SK-N-MC (cell line): ENCODE measurements around the gene GAREM2.

Experiments used
- DNase-seq: peaks from one replicate; pipeline ENCODE4 v3.0.0-alpha.2; 2011; ENCODE audit warnings: low read depth, low spot score
- H3K27ac ChIP-seq: fragments of 200-600 bp; sonication (generic); 2 replicates; pipeline ENCODE4 v1.5.1; 2016; ENCODE audit warnings: mixed run types
- H3K36me3 ChIP-seq: fragments of 200-600 bp; sonication (generic); 2 replicates; pipeline ENCODE4 v1.6.1; 2017; ENCODE audit warnings: antibody characterized with exemption, low read length, mixed read lengths; ENCODE audit not compliant: insufficient read depth
- H3K4me3 ChIP-seq: fragments of 200-600 bp; sonication (generic); 2 replicates; pipeline ENCODE4 v1.5.1; 2016
- H3K9ac ChIP-seq: fragments of 200-600 bp; sonication (generic); 2 replicates; pipeline ENCODE4 v1.8.0; 2017; ENCODE audit warnings: mixed run types, mixed read lengths; ENCODE audit not compliant: insufficient read length
- H3K9me3 ChIP-seq: fragments of 200-600 bp; sonication (generic); 2 replicates; pipeline ENCODE4 v1.6.1; 2017; ENCODE audit warnings: low read depth, mild to moderate bottlenecking, antibody characterized with exemption, low read length, moderate library complexity, mixed read lengths
- EZH2 ChIP-seq: fragments of 200-600 bp; sonication (generic); IDR thresholded peaks from one replicate; pipeline ENCODE4 v1.6.1; 2017; ENCODE audit warnings: antibody characterized with exemption
- FOXP2 ChIP-seq: optimal IDR thresholded peaks from 2 replicates; pipeline ENCODE3; 2011; ENCODE audit warnings: mild to moderate bottlenecking, moderate library complexity; ENCODE audit not compliant: insufficient read depth; ENCODE audit errors: extremely low read length, control extremely low read depth
- POLR2AphosphoS5 ChIP-seq: IDR thresholded peaks from 2 replicates; pipeline ENCODE4 v1.6.1; 2012; ENCODE audit warnings: mild to moderate bottlenecking, low read depth, low read length, borderline replicate concordance

GAREM2 gene

DNA sequence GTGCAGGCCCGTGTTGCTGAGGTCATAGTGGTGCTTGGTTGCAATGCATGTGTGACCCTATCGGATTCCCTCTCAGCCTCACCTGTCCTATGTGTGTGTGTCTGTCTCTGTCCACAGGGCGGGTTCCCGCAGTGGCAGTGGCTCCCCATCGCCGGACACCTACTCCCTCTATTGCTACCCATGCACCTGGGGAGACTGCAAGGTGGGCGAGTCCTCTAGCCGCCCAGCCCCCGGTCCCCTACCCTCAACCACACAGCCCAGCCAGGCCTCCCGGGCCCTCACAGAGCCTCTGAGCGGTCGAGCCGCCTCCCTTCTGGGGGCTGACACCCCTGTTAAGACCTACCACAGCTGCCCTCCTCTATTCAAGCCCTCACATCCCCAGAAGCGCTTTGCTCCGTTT, 14.2 kb downstream of the GAREM2 start:
- Histone ChIP-seq H3K9me3 (no peaks in the 10 kb centered on the region), H3K9ac (no peak overlapping the region), H3K36me3 (peaks cover 17% of the 10 kb centered on the region), H3K27ac (no peak overlapping the region), H3K4me3 (no peak overlapping the region)
- no peak for TF ChIP-seq FOXP2
- TF ChIP-seq EZH2: no peak
- no peak for TF ChIP-seq POLR2AphosphoS5
- DNase-seq: no peak

DNA sequence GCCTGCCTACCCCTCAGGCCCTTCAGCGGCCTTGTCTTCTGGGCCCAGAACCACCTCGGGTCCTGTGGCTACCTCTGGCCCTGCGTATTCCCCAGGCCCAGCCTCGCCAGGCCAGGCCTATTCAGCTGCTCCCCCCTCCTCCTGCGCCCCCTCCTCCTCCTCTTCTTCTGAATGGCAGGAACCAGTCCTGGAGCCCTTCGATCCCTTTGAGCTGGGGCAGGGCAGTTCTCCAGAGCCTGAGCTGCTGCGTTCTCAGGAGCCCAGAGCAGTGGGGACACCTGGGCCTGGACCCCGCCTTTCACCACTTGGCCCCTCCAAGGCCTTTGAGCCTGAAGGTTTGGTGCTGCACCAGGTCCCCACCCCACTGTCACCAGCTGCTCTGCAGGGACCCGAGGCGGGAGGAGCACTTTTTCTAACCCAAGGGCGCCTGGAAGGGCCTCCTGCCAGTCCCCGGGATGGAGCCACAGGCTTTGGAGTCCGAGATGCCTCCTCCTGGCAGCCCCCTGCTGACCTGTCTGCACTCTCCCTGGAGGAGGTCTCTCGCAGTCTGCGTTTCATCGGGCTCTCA, 14.7 kb downstream of the GAREM2 start:
- Histone ChIP-seq H3K9me3 (no peaks in the 10 kb centered on the region), H3K27ac (no peak overlapping the region), H3K36me3 (peaks cover 18% of the 10 kb centered on the region), H3K9ac (no peak overlapping the region), H3K4me3 (no peak overlapping the region)
- no peak for TF ChIP-seq EZH2
- TF ChIP-seq POLR2AphosphoS5: no peak
- no peak for DNase-seq

- DNase-seq: no peak
- Histone ChIP-seq H3K9me3 (no peaks in the 10 kb centered on the region), H3K4me3 (no peak overlapping the region), H3K9ac (no peak overlapping the region), H3K36me3 (peaks cover 29% of the 10 kb centered on the region), H3K27ac (no peak overlapping the region)
- TF ChIP-seq EZH2 (no peak), POLR2AphosphoS5 (no peak), FOXP2 (no peak)
Measured at GRCh38 chr2:26189123-26189522, 16.2 kb downstream of the GAREM2 start.

GRCh38 chr2:26189751-26190150, 16.9 kb downstream of the GAREM2 start:
- peaks cover 35% of the 10 kb centered on the region for H3K36me3 ChIP-seq
- no peak overlapping the region for H3K4me3 ChIP-seq
- DNase-seq: no peak
- H3K27ac ChIP-seq: no peak overlapping the region
- H3K9me3 ChIP-seq: no peaks in the 10 kb centered on the region
- TF ChIP-seq FOXP2 (no peak), POLR2AphosphoS5 (0 out of 2 replicates have a peak, but pooled peaks have one; percentile 22)
- no peak overlapping the region for H3K9ac ChIP-seq

DNA sequence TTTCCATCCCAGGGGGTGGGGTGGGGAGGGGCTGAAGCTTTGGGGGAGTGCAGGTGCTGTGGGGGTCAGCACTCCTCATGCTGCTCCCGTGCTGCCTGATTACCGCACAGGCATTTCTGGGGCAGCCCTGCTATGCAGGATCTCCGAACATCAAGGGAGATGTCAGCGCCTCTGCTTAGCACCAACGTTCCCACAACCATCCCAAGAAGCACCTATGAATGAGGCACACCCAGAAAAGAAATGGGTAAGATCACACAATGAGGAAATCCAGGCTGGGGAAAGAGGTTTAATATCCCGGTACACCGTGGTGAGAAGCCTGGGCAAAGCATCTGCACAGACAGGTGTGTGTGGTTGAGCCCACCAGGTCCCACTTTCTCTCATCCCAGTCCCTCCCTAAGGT, 17.5 kb downstream of the GAREM2 start:
- H3K36me3 ChIP-seq: peaks cover 42% of the 10 kb centered on the region
- H3K9me3 ChIP-seq: no peaks in the 10 kb centered on the region
- DNase-seq: no peak
- H3K27ac ChIP-seq: no peak overlapping the region
- H3K9ac ChIP-seq: no peak overlapping the region
- TF ChIP-seq EZH2 (no peak), FOXP2 (no peak), POLR2AphosphoS5 (no peak)
- H3K4me3 ChIP-seq: no peak overlapping the region

DNA sequence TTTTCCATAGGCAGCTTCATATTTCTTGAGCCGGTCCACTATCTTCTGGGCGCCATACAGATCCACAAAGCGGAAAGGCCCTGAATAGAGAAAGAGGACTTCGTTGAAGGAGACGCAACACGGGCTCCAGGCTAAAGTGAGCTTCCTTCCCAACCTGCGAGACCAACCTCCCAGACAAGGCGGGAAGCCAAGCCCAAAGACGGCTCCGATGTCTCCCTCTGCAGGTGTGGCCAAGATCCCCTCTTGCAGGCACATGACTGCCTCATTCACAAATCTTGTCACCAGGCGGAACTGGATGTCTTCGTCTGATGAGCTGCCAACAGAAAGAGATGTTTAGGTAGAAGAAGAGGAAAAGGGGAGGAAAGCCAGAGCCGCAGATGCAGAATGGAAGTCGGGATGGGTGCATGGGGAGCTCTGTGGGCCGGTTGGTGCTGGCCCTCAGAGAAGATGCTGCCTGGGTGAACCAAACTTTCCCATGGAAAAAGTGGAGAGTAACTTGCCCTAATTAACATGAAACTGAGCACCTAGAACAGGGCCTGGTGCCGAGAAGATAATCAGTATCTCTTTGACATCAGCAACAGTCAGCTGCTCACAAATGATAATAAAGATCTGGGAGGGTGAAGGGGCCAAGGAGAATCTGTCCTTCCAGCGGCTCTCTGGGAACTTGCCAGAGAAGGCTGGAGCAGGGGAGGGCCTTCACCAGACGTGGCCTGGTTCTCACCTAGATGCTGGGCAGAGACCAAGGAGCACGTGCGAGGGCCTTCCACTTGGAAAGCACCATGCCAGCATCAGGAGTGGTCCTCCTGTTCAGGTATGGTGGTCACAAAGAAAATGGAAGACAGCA, 18.6 kb downstream of the GAREM2 start:
- H3K36me3 ChIP-seq: peaks cover 48% of the 10 kb centered on the region
- TF ChIP-seq POLR2AphosphoS5 (0 out of 2 replicates have a peak, but pooled peaks have one; percentile 11), EZH2 (no peak), FOXP2 (no peak)
- H3K27ac ChIP-seq: no peak overlapping the region
- H3K4me3 ChIP-seq: no peak overlapping the region
- no peak for DNase-seq
- H3K9ac ChIP-seq: no peak overlapping the region
- H3K9me3 ChIP-seq: no peaks in the 10 kb centered on the region

- no peak overlapping the region for H3K27ac ChIP-seq
- no peak for DNase-seq
- no peak overlapping the region for H3K4me3 ChIP-seq
- no peak overlapping the region for H3K9ac ChIP-seq
- no peaks in the 10 kb centered on the region for H3K9me3 ChIP-seq
- peaks cover 63% of the 10 kb centered on the region for H3K36me3 ChIP-seq
- no peak for TF ChIP-seq EZH2
- TF ChIP-seq FOXP2: no peak
- no peak for TF ChIP-seq POLR2AphosphoS5
Measured at GRCh38 chr2:26193578-26194231, 20.8 kb downstream of the GAREM2 start.

GRCh38 chr2:26195040-26195984, 22.4 kb downstream of the GAREM2 start:
- no peak overlapping the region for H3K4me3 ChIP-seq
- DNase-seq: peak; percentile 45
- peaks cover 74% of the 10 kb centered on the region for H3K36me3 ChIP-seq
- no peaks in the 10 kb centered on the region for H3K9me3 ChIP-seq
- no peak overlapping the region for H3K27ac ChIP-seq
- TF ChIP-seq FOXP2 (no peak), EZH2 (no peak), POLR2AphosphoS5 (no peak)
- H3K9ac ChIP-seq: no peak overlapping the region
